GM12891 (cell line): Measurements from ENCODE around the gene FBXW11.

Experiments used
- POLR2A ChIP-seq: IDR thresholded peaks from 2 replicates; pipeline ENCODE4 v1.6.1; 2011; ENCODE audit warnings: low read depth, low read length, control low read depth
- POLR2AphosphoS5 ChIP-seq: IDR thresholded peaks from 2 replicates; pipeline ENCODE4 v1.6.1; 2011; ENCODE audit warnings: low read depth, low read length, control low read depth
- SPI1 ChIP-seq: IDR thresholded peaks from 2 replicates; pipeline ENCODE4 v1.6.1; 2011; ENCODE audit warnings: low read depth, low read length, control low read depth
- TAF1 ChIP-seq: IDR thresholded peaks from 2 replicates; pipeline ENCODE4 v1.6.1; 2011; ENCODE audit warnings: low read depth, low read length, control low read depth

DNA sequence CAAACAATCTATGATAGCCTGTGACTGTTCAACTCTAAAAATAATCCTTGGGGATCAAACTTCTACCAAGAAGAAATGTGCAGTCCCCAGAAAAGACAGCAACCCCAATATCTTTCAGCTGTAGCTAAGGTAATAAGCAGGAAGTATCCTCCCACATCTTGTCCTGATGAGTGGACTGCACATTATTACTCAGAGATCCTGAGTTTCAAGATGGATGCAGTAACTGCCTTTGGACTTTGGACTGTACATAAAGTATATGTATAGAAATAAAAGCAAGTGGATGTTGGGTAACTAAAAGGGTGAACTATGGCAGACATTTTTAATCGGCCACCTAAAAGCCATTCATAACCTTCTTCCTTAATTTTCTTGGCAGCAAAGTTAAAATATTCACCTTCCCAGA lies 175.8 kb downstream of the FBXW11 start:
- TF ChIP-seq POLR2A: no peak
- no peak for TF ChIP-seq POLR2AphosphoS5
- TF ChIP-seq SPI1: no peak
- no peak for TF ChIP-seq TAF1
